Stimulated activated CD8-positive, alpha-beta memory T cell treated with anti-CD3 and anti-CD28 coated beads, Interleukin-4, amount 100 ng/mL, for 48 hours (primary cell): ENCODE results near the gene SETD2.
"Not testable (repeated sequence)": the region's sequence is repeated elsewhere in the genome, so short reads cannot be mapped to it uniquely, and the experiment has no call there.

Source experiments
- DNase-seq: peaks from one replicate; pipeline ENCODE4 v3.0.0-alpha.2; 2020

The SETD2 gene

GRCh38 chr3:47092090-47092489 lies 71.8 kb downstream of the SETD2 start:
- DNase-seq: no peak

DNA sequence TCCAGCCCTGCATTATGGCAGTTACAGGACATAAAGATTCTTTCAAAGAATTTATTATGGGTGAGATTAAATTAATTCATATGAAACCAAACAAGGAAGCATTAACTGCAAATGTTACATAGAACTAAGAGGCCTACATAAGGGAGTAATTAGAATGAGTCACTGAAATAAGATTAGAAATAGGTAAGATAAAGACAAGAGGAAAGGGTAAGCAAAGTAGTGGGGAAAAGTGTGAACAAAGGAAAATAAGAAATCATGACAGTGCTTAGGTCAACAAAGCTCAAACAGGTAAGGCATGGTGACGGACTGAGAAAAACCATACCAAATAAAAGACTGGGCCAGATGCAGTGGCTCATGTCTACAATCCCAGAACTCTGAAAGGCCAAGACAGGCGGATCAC lies 74.3 kb downstream of the SETD2 start:
- DNase-seq: no peak

- no peak for DNase-seq
Observed at GRCh38 chr3:47086071-47086470, 77.8 kb downstream of the SETD2 start.

- DNase-seq: no peak
Observed at GRCh38 chr3:47083786-47084185, 80.1 kb downstream of the SETD2 start.

DNA sequence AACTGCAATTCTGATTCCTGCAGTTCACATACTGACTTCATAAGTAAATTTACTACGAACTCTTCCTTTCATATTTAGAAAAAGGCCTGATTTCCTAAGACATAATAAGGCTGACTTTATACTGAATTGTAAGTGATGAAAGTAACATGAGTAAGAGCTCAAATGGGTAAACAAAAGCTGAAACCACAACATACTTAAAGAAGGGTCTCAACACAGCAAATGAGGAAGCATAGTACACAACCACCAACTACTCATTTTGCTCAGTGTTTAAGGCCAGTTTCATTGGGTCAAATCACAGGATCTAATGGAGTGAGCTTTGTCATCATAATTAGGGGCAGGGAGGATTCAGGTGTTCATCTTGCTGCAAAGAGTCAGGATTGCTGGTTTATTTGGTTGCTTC lies 81.4 kb downstream of the SETD2 start:
- no peak for DNase-seq

GRCh38 chr3:47079432-47079831 lies 84.5 kb downstream of the SETD2 start:
- no peak for DNase-seq

DNA sequence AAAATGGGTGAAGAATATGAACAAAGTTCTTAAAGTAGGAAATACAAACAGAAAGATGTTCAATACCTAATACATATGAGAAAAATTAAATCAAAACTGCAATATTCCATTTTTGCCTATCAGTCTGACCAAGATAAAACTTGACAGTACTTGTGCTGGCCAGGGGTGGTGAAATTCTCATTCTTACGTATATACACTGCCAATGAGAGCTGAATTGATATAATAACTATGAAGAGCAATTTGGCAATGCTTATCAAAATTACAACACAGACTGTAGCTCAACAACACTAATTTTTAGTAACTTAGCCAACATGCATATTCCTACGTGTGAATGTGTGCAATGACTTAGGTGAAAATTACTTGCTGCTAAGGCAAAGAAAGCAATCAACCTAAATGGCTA lies 90.2 kb downstream of the SETD2 start:
- DNase-seq: no peak

GRCh38 chr3:47070770-47071169 lies 93.1 kb downstream of the SETD2 start:
- DNase-seq: no peak

DNA sequence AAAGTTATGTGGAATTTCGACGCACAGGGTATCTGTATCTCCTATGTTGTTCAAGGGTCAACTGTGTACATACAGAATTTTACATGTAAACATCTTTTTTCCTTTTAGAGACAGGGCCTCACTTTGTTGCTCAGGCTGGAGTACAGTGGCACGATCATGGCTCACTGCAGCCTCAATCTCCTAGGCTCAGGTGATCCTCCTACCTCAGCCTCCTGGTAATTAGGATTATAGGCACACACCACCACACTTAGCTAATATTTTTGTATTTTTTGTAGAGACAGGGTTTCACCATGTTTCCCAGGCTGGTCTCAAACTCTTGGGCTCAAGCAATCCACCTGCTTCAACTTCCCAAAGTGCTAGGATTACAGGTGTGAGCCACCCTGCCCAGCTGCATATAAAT lies 97.7 kb downstream of the SETD2 start:
- not testable (repeated sequence) for DNase-seq

- DNase-seq: no peak
Observed at GRCh38 chr3:47065681-47066080, 98.2 kb downstream of the SETD2 start.

GRCh38 chr3:47065058-47065457 lies 98.9 kb downstream of the SETD2 start:
- DNase-seq: no peak

- DNase-seq: peak; percentile 59
Observed at GRCh38 chr3:47057212-47057671, 106.7 kb downstream of the SETD2 start.

DNA sequence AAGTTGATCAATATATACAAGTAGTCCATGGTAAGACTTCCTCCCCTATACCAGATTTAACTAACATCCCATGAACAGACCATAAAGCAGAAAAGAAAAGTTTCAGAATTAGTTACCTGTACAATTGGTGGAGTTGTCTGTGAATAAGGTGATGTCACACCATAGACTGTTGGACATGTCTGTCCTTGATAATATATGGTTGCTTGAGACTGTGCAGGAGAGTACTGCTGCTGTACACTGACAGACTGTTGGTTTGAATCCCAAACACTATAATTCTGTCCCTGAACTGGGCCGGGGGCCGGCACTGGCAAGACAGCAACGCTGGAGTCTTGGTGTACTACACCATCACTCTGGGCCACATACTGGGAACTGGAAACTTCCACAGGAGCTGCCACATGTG lies 107.2 kb downstream of the SETD2 start:
- DNase-seq: no peak

DNA sequence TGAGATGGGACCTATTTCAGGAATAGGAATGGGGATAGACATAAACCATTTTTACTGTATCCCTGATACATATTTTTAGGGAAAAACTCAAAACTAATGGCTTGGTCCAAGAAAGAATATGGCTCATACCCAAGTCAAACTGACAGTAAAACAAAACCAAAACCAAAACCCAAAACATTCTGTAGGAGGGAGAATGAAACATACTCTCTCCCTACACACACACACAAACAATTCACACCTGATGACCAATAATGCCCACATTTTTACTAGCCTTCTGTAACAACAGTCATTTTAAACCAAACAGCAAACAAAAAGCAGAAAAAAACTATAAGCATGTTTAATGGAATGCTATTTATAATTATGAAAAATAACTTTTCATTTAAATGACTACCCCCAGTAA lies 109.5 kb downstream of the SETD2 start:
- no peak for DNase-seq

DNA sequence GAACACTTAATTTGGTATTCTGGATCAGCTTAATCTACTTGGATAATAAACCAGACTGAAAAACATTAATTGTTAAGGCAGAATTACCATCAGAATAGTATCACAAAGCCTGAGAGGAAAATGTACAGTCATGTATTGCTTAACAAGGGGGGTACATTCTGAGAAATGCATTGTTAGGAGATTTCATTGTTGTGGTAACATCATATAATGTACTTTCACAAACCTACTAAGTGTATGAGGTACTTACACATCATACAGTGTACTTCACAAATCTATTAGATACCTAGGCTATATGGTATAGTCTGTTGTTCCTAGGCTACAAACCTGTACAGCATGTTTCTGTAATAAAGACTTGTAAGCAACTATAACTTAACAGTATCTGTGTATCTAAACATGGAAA lies 116.2 kb downstream of the SETD2 start:
- no peak for DNase-seq

DNA sequence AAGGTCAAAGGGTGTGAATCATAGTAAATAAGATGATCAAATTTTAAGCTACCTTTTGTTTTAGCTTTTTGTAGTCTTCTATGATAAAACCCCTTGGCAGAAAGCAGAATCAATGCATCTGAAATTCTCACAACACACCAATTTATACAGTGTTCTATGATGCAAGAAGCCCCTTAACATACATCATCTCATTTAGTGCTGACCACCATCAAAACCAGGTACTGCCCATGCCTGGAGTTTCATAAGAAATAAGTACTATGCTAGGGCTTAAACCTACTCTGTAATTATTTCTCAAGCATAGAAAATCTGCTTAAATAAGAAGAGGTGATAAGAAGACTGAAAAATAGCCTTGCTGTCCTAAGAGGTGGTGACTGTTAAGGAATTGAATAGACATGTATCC lies 116.8 kb downstream of the SETD2 start:
- no peak for DNase-seq

- no peak for DNase-seq
Observed at GRCh38 chr3:47042231-47042791, 121.6 kb downstream of the SETD2 start.

DNA sequence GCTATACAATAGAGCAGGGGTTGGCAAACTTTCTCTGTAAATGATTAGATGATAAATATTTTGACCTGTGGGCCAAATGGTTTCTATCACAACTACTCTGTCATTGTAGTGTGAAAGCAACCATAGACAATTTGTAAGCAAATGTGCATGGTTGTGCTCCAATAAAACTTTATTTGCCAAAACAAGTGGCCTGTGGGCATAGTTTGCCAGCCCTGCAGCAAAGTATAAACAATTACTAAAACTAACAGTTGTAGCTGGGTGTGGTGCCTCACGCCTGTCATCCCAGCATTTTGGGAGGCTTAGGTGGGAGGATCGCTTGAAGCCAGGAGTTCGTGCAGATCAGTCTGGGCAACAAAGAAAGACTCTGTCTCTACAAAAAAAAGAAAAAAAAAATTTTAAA lies 122.8 kb downstream of the SETD2 start:
- DNase-seq: no peak

DNA sequence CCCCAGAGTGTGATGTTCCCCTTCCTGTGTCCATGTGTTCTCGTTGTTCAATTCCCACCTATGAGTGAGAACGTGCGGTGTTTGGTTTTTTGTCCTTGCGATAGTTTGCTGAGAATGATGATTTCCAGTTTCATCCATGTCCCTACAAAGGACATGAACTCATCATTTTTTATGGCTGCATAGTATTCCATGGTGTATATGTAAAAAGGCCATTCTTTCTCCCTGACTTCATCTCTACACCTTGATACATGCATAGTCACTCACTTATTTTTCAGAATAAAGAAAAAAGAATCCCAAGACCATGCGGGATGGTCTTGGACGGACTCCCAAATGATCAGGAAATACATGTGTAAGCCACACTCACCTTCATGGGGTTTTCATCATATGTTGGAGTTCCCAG lies 126.6 kb downstream of the SETD2 start:
- not testable (repeated sequence) for DNase-seq

DNA sequence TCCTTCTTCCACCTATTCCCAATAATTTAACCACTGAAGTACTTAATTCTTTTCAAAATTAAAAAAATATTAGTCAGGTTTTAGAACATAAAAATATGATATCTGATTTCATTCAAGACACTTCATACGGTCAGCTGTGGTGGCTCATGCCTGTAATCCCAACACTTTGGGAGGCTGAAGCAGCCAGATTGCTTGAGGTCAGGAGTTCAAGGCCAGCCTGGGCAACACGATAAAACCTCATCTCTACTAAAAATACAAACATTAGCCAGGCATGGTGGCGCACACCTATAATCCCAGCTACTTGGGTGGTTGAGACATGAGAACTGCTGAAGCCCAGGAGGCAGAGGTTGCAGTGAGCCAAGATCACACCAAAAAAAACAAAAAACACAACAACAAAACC lies 127.8 kb downstream of the SETD2 start:
- no peak for DNase-seq

DNA sequence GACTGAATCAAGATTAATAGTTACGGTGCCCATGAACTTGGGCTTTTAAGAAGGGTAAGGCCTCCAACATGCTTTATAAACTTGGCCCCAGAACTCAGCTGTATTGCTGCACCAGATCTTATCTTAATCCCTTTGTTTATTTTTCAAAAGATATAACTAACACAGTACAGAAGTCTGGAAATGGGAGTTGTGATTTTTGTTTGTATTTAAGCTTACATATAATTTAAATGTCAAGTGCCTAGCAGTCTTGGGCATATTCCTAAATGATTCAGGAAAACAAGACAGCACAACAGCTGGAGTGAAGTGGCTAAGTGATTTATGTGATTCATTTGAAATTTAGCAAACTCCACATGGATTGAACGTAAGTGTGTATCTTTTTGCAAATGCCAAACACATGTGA lies 128.3 kb downstream of the SETD2 start:
- no peak for DNase-seq

DNA sequence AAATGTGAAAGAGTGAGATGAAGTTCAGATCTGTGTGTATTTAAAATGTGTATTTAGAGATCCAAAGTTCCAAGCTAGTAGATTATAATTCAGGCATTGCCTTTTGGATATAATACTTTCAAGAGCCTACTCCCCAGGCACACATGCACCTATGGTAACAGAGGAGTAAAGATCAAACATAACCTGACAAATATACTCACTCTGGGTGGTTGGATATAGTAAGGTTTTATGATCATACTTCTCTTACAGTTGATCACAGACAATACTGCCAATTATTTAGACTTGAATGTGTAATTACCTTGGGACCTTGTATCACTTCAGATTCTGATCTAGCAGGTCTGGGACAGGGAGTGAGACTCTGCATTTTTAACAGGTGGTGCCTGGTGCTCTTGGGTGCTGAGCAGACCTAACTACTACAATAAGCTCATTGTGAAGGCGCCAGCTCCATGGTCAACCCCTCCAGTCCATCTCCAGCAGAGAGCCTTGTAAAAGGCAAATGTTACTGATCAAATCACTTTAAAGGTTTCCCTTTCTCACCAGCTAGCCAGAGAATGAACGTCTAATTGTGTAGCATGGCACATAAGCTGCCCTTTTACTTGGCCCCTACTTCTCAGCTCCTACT lies 128.9 kb downstream of the SETD2 start:
- no peak for DNase-seq

DNA sequence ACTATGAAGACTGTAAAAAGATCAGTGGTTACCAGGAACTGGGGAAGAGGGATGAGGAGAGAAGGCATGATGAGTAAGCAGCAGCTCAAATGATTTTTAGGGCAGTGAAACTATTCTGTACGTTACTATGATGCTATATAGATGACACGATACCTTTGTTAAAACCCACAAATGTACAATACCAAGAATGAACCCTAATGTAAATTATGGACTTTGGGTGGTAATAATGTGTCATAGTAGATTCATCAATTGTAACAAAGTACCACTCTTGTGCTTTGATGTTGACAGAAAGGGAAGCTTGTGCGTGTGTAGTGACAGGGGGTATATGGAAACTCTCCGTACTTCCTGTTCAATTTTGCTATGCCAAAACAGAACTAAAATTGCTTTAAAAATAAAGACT lies 132.9 kb downstream of the SETD2 start:
- DNase-seq: not testable (repeated sequence)

DNA sequence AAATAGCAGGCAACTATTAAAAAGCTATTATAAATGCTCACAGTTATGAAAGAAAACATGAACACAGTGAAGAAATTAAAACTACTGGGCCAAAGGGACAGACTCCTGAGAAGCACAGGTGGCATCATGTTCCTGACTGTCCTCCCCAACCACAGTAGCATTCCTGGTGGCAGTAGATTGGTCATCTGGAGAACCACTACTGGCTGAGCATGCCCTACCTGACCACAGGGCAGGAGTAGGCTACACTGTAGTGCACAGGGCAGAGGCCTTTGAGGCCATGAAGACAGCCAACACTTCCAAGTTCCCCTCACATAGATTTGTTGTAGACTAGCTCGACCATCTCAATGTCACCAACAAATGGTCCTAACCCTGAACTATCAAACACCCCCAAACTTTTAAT lies 135.2 kb downstream of the SETD2 start:
- no peak for DNase-seq

DNA sequence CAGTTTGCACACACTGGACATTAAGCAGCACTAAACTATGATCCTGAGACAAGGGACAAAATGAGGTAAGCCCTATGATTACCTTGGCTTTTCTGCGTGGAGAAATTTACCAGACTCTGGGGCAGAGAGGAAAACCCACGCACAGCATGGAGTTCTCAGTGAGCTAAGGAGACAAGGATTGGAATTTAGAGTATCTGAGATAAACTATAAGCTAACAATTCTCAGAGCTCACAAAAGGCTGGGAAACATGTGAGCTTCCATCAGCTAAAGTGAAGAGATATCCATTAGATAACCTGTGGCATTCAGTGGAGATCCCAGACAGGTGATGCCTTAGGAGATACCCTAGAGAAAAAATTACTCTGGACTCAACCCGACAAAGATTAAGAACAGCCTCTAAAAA lies 135.8 kb downstream of the SETD2 start:
- DNase-seq: no peak
